Fibroblast of skin of abdomen (primary cell): ENCODE results near the gene PIK3R5.

Experiments used
- DNase-seq: peaks from one replicate; pipeline ENCODE4 v3.0.0-alpha.2; 2013

PIK3R5 gene

DNA sequence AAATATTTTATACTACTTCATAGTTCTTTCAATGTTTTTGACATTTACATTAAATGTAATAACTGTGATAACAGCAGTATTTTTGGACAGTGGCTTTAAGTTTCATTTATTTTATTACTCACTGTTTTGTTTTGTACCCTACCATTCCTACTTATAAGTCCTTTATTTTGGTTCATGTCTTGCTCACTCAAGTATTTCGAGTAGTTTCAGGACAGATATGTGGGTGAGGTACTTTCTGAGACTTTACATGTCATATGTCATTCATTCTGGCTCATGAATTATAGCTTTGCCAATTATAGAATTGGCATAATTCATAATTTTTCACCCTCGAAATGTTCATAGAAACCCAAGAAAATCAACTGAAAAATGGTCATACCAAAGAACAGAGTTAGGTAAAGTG lies 44.4 kb downstream of the PIK3R5 start:
- no peak for DNase-seq

DNA sequence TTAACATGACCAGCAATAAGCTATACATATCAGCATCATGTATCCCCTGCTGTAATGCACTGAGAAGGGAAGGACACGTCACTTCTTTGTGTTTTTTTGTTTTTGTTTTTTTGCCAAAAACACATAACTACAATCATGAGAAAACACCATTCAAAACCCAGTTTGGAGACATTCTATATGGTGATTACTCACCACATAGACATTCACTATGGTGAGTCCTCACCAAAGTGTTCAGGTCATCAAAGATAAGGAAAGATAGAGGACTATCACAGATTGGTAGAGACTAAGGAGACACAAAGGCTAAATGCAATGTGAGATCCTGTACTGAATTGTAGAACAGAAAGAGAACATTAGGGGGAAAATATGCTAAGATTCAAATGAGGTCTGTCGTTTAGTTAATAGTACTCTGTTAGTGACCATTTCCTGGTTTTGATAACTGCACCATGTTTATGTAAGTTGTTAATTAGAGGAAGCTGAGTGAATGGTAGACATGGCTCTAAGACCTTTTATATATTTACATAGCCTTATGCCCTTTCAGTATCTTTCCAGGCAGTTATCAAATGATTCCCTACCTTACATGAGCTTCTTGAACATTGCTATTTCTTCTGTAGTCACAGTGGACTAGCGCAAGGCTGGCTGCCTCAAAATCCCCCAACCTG lies 46.6 kb downstream of the PIK3R5 start:
- DNase-seq: peak; percentile 23

DNA sequence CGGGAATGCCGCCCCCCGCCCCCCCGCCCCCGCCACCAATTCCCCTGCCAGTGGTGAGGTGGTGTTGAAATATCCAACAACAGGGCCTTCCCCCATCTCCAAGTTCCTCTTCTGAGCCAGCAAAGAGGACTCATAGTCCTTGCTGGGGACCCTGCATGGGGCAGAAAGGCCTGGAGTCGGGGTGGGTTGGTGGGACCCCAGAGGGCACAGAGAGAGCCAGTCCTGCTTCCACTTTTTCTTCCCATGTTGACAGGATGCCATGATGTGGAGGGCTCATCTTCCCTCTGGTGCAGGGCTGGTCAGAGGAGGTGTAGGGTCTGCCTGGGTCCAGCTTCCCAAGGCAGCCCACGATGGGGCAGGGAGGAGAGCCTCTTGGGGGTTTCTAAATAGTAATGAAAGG lies 49.0 kb downstream of the PIK3R5 start:
- no peak for DNase-seq

DNA sequence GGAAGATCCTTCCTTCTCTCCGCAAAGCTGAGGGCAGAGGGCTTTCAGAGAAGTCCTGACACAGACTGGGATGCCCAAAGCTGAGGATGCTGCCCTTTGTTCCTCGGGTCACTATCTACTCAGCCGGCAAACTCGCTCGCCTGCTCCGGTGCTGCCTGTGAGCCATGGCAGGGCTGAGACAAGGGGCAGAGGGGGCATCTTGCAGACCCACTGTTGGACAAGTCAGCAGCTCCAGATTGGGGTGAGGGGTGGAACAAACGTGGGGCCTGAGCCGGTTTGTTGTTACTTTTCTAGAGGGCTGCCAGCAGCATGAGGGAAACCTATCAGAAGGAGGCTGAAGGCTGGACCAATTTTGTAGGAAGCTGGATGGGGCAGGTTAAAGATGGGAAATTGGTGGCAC lies 51.0 kb downstream of the PIK3R5 start:
- no peak for DNase-seq

DNA sequence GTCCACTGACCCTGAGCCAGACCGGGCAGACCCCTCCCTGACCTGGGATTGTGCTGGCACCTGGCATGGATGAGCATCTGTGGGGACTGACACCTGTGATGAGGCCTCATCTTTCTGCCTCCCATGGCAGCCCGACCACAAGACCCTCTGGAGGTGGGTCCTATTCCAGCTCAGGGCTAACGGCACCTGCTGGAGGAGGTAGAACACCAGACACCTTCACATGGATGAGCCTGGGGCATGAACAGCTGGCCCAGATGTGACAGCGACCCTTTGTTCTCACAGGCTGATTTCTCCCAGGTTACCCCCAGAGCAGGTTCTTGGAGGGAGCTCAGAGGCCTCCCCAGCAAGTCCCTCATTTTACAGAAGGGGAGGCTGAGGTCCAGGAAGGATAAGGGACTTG lies 51.6 kb downstream of the PIK3R5 start:
- DNase-seq: no peak

DNA sequence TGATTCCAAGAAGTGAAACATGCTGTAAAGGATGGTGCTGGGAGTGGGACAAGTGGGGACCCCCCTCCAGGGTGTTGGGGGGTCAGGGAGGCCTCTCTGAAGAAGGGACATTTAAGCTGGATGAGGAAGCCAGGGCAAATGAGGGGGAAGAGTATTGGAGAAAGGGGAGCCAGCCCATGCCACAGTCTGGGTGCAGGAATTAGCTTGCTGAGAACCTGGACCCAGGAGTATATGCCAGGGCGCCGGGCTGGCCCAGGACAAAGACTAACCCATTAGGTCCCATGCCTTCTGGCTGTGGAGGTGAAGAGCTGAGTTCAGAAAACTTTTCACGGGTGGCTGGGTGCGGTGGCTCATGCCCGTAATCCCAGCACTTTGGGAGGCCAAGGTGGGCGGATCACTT lies 52.4 kb downstream of the PIK3R5 start:
- DNase-seq: no peak

DNA sequence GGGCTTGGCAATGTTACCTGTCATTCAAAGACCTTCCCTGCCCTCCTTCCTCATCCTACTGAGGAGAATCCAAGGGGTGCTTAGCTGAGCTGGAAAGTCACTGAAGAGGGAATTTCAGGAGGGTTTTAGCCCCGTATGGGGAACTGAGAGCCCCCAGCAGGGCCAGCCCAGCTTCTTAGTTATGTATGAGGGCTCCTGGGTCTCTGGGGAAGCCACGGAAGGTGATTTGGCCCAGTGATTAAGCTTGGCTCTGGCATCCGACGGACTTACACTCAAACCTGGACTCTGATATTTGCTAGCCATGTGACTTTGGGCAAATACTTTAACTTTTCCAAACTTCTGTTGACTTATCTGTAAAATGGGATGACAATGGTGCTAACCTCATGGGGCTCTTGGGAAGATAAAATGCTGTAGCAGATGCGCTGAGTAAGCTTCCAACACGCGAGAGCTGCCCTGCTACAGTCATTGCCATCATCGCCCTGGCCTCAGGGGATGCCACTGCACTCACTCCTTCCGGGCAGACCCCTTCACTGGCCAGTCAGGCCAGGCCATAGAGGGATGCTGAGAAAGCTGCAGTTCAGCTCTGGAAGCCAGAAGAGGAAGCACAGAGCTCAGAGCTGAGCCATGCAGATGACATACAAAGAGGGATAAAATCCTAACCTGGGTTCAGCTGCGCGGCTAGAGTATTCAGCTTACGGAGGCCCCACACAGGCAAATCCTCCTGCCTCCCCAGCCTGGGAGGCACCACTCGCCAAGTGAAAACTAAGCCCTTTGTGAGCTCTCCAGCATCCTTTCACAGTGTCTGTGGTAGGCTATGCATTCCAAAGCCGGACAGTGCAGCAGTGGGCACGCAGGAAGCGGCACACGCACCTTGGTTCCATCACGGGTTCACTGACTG lies 53.2 kb downstream of the PIK3R5 start:
- DNase-seq: no peak

DNA sequence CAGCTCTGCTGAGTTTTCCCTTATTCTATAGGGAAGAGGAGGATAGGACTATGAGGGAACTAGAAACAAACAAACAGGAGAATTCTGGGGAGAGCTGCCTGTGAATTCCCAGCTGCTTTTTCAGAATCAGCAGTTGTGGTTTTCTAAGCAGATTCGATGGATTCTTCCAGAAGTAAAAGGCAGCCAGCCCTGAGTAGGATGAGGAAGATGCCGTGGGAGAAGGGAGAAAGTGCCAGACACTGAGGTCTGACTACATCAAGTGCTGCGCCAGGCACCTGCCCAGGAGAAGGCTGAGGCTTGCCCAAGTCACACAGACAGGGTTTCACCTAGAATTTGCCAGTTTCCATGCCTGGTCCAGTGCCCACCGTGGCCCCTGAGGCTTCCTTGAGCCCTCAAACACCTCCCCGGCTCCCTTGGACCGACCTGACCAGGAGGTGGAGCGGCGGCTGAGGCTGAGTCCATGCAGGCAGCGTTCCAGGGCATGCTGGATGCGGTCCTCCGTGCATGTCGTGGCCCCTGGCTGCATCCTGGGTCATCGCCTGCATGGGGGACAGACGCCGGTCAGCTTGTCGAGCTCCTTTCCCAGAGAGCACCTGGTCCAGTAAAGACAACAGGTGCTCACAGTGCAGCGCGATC lies 54.4 kb downstream of the PIK3R5 start:
- DNase-seq: no peak

DNA sequence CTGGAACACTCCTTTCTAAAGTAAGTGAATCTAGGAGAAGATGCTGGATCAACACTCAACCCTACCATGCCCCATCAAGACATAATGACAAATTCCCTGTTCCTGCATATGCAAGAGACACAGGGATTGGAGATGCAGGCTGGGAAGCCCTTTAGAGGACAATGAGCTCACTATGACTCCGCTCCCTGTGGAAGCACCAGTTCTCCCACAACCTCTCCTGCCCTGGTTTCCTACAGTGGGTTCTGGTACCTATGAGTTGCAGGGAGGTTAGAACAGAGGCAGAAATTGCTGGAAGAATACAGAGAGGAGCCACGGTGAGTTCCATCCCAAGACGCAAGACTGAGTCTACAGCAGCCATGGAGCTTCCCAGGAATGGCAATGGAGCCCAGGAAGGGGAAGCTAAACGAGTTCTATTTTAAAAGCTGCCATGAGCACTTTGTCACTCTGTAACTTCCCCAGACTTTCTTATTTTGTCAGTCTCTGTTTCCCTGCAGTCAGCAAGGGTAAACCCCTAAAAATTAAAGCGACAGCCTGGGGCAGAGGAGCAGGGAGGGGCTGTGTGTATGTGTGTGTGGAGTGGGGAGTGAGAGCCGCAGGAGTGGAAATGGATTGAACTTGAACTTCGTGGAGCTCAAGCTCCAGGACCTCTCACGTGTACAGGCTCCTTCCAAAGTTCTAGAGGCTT lies 55.8 kb downstream of the PIK3R5 start:
- DNase-seq: no peak

DNA sequence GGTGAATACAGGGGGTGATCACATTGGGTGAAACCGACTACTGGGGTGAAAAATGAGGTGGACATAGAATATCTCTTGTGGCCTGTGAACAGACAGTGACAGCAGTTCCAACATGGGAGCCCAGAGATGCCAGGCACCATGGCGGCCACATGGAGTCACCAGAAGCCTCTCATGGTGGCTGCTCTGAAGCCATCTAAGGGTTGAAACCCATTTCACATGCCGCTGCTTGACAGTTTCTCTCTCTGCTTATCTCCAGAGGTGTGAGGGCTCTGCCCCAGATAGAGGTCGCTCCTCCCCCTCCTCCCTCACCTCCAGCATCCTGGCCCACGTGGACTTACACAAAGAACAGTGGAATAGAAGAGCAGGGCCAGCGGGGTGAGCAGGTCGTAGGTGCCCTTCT lies 60.2 kb downstream of the PIK3R5 start:
- no peak for DNase-seq

DNA sequence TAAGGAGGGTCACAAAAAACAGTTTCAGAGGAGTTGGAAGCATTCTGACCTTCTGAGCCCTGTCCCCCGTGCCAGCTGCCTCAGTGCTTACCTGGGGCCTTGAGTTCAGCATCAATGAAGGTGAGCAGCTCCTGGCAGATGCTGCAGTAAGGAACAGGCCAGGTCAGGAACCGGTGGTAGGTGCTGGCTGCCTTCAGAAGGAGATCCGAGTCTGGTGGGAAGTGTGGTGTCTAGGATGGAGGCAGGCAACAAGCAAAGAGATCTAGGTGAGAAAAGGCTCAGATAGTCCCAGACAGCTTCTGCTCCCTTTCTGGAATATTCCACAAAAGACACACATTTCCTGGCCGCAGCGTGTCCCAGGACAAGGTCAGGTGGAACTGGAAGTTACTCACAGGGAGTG lies 60.8 kb downstream of the PIK3R5 start:
- DNase-seq: no peak

DNA sequence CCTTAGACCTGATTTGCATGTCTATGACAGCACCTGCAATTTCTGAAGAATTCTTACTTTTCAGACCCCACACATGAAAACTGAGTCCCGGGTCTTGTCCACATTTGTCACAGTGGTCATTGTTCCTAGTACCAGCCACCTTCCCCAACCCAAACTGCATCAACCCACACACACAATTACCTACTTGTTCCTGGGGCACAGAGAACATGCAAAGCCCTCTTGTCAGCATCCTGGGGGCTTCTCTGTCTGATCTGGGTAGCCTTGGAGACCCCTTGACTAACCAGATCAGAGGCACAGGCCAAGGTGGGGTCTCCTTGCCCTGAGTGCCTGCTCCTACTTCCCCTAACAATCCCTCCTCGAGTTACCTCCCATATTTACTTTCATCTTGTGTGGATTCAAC lies 61.3 kb downstream of the PIK3R5 start:
- no peak for DNase-seq

DNA sequence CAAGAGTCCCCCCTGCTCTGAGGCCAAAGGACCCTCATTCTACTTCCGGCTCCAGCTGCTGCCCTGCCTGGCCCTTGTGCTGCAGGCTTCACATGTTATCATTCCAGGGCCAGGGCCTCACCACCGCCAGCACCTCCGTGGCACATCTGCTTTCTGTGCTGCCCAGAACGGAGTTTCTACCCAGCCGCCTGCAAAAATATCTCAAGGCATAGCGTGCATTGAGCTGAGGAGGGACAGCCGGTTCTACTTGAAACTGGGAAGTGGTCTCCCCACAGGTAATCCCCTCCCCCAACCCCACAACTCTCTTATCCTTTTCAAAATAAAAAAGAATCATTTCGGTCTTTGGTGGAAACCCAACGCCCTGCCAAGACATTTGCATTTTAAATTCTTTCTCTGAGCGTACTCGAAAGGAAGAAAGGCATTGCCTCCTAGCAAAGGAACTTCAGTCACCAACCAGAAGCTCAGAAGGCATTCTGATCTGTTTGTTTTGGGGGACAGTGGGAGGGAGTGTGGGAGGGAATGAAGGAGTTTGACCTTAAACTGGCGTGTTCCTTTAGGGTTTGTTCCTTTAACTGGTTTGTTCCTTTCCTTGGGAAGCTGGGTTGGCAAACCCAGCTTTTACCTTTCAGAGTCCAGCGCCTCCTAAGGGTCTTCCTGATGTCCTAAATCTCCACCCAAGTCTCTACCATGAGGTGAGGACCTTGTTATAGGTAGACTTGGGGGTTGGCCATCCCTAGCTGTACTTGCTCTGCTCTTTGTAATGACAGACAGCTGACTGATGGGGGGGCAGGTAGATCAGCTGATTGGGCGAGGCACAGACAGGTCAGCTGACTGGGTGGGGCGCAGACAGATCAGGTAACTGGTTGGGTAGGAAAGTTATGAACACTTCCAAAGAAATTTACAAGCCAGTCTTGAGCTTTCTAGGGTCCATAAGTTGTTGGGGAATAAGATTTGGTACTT lies 64.6 kb downstream of the PIK3R5 start:
- no peak for DNase-seq

DNA sequence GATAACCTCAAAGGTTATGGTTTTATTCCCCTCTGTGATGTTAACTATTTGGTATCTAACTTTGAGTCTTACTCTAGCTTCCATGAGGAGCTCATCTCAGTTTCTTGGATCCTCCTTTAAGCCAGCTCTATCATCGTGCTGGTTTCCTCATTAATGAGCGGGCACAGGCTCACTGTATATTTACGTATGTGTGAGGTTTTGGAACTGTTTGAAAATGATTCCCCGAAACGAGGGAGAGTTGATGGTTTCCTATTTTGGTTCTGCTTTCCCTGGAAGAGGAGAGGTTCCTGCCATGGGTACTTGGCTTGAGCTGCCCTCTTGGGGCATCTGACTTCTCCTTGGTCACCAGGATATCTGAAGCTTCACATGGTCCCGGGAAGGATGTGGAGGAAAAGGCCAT lies 65.3 kb downstream of the PIK3R5 start:
- DNase-seq: no peak

DNA sequence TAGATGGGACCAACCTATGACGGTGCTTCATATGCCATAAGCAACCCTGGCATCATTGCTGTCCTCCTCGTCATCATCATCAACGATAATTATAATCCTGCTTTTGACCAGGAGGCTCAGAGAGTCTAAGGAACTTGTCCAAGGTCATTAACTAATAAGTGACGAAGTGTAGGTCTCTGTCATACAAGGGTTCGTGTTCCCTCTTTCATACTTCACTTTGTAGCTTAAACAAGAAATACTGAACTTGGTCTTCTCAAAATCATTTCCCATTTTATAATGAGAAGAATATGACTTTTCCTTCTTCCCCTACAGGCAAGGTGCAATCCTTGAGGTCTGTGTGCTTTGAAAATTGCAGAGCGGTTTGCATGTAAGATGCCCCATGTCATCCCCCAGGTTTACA lies 66.9 kb downstream of the PIK3R5 start:
- DNase-seq: no peak

DNA sequence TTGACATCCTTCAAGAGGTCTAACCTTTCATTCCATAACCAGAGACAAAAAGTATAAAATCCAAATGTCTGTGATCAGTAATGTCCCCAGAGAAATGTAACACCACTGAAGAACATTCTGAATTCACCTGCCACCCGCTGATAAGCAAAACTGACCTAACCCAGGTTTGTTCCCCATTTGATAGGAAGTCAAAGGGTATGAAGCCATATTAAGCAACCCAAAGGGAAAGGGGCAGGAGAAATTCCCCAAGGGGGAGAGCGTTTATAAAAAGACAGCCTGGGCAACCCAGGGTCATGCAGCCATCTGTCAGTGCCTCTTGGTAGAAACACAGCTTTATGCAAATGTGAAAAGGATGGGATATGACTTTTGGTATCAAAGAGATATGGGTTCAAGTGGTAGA lies 67.4 kb downstream of the PIK3R5 start:
- DNase-seq: no peak

DNA sequence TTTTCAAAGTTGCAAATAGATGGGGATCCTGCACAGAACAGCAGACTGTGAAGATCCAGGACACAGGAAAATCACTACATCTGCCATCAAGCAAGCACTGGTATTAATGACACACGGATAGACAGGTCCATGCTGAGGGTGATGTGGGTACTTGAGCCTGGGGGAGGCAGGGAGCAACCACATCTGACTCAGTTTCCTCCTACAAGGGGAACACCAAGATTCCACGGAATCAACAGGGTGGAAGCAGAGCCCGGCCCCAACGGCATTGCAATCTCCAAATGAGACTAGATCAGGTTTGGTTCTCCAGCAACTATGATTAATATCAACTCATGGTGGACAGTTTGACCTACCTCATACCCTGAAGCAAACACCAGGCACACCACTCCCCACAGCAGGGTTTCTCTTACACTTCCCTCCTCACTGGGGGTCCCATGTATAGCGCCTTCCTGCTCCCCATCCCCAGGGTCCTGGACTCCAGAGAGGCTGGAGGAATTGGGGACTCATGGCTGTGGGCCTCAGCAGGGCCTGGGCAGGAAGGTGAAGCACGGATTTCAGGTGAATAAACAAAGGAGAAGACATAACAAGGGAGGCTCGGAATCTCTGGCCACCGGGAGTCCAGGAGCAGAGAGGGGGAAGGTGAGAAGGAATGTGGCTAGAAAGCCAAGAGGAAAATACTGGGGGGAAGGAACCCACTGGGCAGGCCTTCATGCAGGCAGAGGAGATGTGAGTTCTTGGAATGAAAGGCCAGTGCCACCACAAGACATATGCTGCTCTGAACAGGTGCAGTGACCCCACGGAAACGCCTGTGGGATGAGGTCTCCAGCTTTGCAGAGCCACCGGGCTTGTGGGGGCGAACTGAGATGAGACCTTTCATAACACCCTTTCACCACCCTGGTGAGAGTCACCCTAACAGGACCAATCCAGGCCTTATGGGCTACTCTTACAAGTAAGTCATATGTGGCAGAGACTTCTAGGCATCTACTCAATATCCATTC lies 68.6 kb downstream of the PIK3R5 start:
- DNase-seq: no peak

DNA sequence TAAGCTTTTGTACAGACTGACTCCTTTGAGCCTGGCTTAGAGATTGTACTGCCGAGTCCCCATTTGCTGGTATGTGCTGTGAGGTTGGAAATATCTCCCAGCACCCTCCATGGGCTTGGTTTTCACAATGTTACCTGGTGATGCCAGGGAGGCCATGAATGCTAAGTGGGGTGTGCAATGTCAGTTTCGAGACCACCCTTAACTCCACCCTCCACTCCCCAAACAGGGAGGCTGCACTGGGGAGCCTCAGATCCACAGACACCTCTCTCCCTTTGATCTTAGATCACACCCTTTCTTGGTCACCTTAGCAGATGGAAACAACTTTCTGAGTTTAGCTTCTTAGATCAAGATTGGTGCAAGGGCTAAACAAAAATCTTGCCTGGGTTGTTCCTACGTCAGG lies 69.4 kb downstream of the PIK3R5 start:
- DNase-seq: no peak

DNA sequence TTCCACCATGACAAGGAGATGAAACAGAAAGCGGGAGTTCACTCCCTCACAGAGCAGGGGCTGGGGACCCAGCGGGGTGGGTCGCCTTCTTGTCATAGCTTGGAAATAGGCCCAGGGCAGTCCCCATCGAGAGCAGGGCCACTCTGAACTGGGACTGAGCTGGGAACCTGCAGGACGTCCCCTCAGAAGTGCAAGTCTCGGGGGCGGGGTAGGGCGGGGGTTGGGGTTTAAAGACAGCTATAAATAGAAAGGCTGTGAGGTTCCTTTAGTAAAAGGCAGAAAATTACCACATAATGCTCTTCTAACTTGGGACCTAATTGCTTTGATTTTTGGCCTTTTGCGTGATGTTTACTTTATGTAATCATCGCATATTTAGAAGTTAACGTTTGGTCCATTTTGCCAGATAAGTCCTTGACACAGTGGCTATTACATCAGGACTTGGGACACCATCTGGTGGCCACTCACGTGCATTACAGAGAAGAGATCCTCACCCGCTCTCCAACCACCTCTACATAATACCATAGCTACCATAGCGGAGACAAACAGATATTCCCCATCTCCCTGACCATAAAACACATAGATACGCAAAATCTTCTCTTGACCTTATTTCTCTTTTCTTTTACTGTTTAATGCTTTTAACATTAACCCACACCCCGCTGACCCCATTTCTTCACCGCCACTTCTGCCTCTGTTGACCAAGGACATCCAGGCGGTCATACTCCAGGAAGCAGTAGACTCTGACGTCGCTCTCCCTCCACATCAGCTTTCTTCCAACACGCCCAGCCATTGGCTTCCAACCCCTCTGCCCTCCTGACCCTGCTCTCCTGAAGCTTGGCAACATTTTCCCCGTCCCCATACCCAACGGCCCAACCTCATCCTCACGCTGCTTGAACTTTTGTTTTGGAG lies 70.6 kb downstream of the PIK3R5 start:
- DNase-seq: peak; percentile 71
